Stimulated activated CD8-positive, alpha-beta memory T cell treated with anti-CD3 and anti-CD28 coated beads, Interleukin-4, amount 100 ng/mL, for 48 hours (primary cell): ENCODE data around the gene RC3H1.
"Not testable (repeated sequence)": the region's sequence is repeated elsewhere in the genome, so short reads cannot be mapped to it uniquely, and the experiment has no call there.

ENCODE experiments used
- DNase-seq: peaks from one replicate; pipeline ENCODE4 v3.0.0-alpha.2; 2020

RC3H1 gene

GRCh38 chr1:173930541-173930940 lies 91.6 kb downstream of the RC3H1 start:
- not testable (repeated sequence) for DNase-seq

DNA sequence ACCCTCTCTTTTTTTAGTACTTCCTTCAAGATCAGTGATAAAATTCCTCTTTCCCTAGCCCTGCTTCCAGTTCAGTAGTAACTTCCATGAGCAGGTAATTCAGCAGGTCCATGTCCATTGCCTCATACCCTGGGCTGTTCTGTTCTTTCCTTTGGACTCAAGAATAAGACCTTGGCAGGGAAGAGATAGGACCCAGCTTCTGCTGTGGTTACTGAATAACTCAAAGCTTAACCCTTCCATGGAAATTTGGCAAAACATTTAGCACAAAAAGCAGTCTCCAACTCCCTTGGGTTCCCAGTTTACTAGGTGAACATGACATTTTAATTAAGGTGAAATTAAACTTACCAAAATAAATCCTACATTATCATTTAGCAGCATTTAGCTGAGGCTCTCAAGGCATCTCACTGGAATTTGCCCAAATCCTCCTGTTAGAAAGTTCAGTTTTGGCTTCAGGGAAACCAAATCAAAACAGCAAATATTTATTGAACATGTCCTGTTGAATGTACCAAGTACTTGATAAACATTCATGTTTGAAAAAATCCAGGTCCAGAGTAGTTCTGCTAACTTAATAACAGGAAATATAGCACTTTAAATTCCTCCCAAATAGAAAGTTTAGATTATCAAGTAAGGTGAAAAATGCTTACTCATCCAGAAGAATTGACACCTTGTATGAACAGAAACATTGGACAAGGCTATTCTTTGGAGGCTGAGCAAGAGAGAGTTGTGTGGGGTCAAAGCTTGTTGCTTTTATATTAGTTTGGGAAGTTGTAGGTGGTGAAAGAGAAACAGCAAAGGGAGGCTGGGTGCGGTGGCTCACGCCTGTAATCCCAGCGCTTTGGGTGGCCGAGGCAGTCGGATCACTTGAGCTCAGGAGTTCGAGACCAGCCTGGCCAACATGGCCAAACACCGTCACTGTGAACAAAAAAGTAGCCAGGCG lies 96.6 kb downstream of the RC3H1 start:
- no peak for DNase-seq

- DNase-seq = no peak
These were observed 101.3 kb downstream of the RC3H1 start for GRCh38 chr1:173920861-173921260.

DNA sequence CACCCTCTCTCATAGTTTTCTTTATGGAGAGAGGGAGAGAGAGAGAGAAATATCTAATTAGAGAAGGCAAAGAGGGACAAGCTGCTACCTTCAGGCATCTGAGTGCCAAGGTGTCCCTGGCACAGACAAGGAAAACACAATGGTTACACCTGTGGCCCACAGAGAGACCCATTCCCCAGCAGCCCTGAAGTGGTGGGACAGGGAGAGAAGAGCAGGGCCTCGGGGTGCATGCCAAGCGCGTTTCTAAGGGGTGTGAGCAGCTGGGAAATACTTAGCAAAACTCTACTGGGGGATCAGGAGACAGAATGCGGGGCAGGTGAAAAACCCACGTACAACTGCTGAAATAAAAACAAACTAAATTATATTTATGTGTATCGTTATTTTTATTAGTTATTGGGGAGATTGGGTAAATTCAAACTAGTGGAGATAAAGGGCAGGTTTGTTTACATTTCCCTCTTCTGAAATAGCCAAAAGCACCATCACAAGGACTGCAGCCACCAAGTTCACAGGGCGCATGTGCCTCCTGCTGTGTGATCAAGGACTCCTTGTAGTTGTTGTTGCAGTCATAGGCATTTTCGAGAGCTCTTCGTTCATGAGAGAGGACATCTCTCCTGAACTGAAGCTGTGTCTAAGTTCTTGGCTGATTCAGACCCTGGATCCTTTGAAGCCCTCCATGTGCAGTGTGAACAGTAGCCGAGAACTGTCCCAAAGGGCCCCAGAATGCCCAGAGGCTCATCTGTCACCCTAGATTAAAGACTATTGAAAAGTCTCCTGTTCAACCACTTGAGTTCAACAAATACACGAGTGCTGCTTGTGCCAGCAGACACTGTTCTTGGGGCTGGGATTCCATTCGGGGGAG lies 104.3 kb downstream of the RC3H1 start:
- no peak for DNase-seq

DNA sequence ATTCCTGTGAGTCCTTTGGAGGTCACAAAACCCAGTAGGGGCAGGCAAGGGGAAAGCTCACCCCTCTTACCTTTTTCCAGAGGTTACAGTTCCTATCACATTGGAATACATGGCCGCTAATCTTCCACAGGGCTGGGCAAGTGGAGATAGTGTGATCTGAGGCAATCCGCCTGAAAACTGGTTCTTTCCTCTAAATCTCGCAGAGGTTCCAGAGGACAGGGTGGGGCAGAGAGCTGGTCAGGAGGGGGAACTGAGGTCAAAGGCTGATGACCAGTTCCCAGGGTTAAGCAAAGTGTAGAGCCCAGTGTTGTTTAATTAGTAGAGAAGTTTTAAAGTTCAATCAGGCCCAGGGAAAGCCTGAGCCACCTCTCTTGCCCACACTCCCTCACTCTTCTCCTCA lies 105.0 kb downstream of the RC3H1 start, which contains the start of gene SERPINC1:
SERPINC1 (minus strand) TSS at position 179 of the 400 bp plus-strand sequence; CDS start at position 111, 68 bp downstream.
- DNase-seq = no peak

DNA sequence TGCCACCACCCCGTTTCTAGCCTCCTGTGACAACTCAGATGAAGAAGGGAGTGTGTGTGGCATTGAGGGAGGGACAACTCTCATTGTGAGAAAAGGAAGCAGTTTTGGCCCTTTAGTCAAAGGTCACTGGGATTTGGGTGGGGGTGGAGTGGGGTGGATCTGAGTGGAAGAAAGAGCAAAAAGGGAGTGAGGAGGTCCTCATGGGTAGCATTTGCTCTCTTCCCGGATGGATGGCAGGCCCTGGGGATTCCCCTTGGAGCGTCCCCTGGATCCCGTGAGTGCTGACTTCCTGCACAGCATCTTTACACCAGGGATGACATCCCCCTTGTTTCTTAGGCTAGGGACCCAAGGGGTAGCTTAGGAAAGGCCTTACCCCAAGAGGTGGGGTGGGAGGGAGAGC lies 105.5 kb downstream of the RC3H1 start:
- no peak for DNase-seq

DNA sequence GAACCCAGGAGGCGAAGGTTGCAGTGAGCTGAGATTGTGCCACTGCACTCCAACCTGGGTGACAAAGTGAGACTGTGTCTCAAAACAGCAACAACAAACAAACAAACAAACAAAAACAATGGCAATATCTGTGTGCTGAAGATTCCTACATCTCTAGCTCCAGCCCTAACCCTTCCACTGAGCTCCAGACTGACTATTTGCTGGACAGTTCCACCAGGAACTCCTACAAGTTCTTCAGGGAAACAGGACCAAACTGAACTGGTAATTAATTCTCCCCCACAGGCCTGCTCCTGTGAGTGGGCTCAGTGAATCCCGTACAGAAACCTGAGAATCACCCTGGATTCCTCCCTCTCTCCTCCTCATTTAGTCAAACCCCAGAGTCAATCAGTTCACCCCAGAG lies 106.6 kb downstream of the RC3H1 start:
- DNase-seq = no peak

GRCh38 chr1:173914366-173914871 lies 107.7 kb downstream of the RC3H1 start:
- DNase-seq = peak; percentile 57

- no peak for DNase-seq
These were observed 109.0 kb downstream of the RC3H1 start for GRCh38 chr1:173913111-173913510.

- no peak for DNase-seq
These were observed 118.2 kb downstream of the RC3H1 start for GRCh38 chr1:173903827-173904531.

- no peak for DNase-seq
These were observed 121.2 kb downstream of the RC3H1 start for GRCh38 chr1:173900992-173901391.

GRCh38 chr1:173900427-173900826 lies 121.7 kb downstream of the RC3H1 start:
- DNase-seq = no peak

DNA sequence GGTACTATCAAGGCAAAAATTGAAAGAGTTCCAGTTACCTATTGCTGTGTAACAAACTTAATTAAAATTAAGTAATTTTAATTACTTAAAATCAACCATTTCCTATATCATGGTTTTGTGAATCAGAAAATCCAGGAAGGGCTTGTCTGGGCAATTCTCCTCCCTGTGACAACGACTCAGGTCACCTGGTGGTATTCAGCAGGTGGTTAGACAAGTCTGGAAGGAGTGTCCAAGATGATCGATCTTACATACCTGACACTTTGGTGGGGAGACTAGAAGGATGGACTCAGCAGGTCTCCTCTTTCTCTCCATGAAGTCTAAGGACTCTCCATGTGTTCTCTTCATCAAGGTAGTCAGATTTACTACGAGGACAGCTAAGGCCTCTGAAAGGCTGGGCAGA lies 128.0 kb downstream of the RC3H1 start:
- DNase-seq = no peak

DNA sequence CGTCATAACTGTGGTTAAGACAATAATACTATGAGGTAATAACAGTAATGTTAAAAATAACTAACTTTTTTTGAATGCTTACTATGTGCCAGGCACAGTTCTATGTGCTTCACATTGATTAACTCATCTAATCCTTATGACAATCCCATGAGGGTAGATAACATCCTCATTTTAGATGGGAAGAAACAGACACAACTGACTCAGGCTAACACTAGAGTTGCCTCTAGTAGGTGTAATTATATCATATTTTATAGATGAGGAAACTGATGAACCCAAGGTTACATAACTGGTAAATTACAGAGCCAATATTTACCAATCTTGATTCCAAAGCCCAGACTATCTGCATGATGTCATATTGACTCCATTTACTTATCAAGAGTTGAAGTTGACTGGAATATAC lies 128.5 kb downstream of the RC3H1 start:
- DNase-seq = no peak

DNA sequence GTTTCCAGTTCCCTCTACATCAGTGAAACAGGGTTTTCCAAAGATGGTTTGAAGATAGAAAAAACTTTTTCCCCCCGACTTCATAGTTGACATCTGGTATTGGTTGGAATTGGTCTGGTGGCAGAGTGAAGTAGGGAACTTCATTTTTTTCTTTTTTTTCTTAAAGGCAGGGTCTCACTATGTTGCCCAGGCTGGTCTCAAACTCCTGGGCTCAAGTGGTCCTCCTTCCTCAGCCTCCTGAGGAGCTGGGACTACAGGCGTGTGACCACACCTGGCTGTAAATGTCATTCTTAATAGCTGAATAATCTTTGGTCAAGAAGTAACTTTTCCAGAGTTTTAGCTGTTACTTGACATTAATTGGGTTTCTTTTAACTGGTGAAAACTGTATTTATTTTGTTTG lies 132.3 kb downstream of the RC3H1 start:
- no peak for DNase-seq

DNA sequence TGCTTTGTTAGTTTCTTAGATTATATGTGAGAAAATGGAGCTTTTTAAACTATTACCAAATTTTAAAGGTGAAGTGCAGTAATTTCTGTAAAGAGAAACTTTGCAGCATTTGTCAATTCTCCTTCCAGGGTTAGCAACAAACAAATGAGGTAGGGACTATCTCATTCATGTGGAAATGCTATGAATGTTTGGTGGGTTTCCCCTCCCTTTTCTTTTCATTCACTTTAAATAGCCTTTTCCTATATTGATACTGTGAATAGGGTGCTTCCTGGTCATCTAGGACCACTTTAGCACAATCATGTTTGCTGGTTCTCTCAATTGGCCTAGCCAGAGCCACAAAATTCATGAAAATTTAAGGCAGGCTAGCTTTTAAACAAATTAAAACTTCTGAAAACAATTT lies 133.4 kb downstream of the RC3H1 start:
- DNase-seq = no peak

- no peak for DNase-seq
These were observed 134.5 kb downstream of the RC3H1 start for GRCh38 chr1:173887627-173888026.

DNA sequence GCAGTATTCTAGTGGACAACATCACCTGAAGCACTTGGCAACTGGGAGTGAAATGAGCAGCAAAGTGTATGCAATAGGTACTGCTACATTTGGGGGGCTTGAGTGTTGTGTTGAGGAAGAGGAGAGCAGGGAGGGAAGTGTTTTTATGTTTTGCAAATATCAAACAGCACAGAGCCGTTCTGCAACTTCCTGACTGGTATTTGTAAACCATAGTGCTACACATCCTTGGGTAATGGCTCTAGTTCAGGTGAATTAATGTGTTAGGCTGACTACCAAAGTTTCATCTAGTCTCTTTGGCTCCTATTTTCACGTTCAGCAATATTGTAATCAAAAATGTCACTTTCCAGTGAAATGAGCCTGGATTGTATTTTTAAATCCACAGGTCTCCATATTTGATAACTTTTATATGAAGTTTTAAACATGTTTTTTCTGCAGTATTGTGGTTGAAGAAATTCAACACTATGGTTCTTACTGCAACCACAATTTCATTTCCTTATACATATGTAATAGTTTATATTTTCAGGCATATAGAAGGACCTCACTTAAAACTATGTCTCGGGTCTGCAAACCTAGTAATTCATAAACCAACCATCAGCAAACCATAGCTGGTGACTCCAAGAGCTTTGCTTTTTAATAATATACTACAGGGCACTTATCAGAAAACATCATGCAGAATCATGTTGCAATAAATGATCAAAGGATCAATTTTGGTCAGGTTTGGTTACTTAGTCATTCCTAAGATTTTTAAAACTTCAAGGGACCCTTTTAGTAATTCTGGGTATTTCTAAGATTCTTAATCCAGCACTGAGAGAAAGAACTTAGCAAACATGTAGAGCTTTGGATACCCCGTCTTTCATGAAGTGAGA lies 135.2 kb downstream of the RC3H1 start:
- no peak for DNase-seq

GRCh38 chr1:173884701-173885100 lies 137.5 kb downstream of the RC3H1 start:
- no peak for DNase-seq
